HEK293 (cell line): ENCODE data around the gene MDGA2.

Source experiments
- CTCF ChIA-PET: fragments of 350-600 bp; formaldehyde crosslinking; extraction: SDS; loops from one replicate; lab custom pipeline; 2021; ENCODE audit warnings: antibody characterized with exemption; lab: Yijun Ruan, JAX
- POLR2A ChIA-PET: fragments of 300-600 bp; formaldehyde crosslinking; extraction: SDS; loops from one replicate; lab custom pipeline; 2020; ENCODE audit warnings: antibody characterized with exemption, inconsistent platforms; lab: Yijun Ruan, JAX
- H3K27ac ChIP-seq: fragments of 200-500 bp; sonication (Bioruptor generic); 2 replicates; pipeline ENCODE4 v1.5.1; 2014; ENCODE audit warnings: low read depth, low read length, control low read depth, inconsistent platforms; ENCODE audit errors: extremely low read depth
- H3K36me3 ChIP-seq, 2 experiments: fragments of 200-500 bp in 1 of 2; sonication (Bioruptor generic) in 1 of 2; 1 replicate in 1 of 2; 2 replicates in 1 of 2; pipeline ENCODE4 v1.5.1; 2014 to 2017; ENCODE audit warnings: inconsistent platforms in 2 of 2, low read length in 2 of 2; ENCODE audit not compliant: control insufficient read depth in 2 of 2, insufficient read depth in 1 of 2
- H3K4me1 ChIP-seq: fragments of 200-500 bp; sonication (Bioruptor generic); 2 replicates; pipeline ENCODE4 v1.5.1; 2014; ENCODE audit warnings: mild to moderate bottlenecking, low read length, inconsistent platforms; ENCODE audit not compliant: control insufficient read depth, insufficient read depth
- H3K4me3 ChIP-seq: 2 replicates; pipeline ENCODE4 v1.5.1; 2011; ENCODE audit warnings: low read depth, mild to moderate bottlenecking, control low read depth, low read length, moderate library complexity
- H3K9me3 ChIP-seq: fragments of 200-500 bp; sonication (Bioruptor generic); 2 replicates; pipeline ENCODE4 v1.5.1; 2014; ENCODE audit warnings: low read depth, low read length, inconsistent platforms; ENCODE audit not compliant: control insufficient read depth, insufficient read depth
- EGR2 ChIP-seq: fragments of 450-650 bp; formaldehyde crosslinking; IDR thresholded peaks from 2 replicates; pipeline ENCODE4 v1.5.1; 2016; ENCODE audit warnings: low read depth, missing biosample characterization, missing genetic modification characterization
- KLF16 ChIP-seq: fragments of 450-650 bp; formaldehyde crosslinking; IDR thresholded peaks from 2 replicates; pipeline ENCODE4 v1.5.1; 2017; ENCODE audit warnings: missing biosample characterization, missing genetic modification characterization
- PRDM1 ChIP-seq: fragments of 450-650 bp; formaldehyde crosslinking; IDR thresholded peaks from 2 replicates; pipeline ENCODE4; 2016; ENCODE audit warnings: missing biosample characterization, missing genetic modification characterization
- PRDM2 ChIP-seq: fragments of 450-650 bp; formaldehyde crosslinking; IDR thresholded peaks from 2 replicates; pipeline ENCODE4 v1.5.1; 2016; ENCODE audit warnings: missing biosample characterization, missing genetic modification characterization, borderline replicate concordance
- YY1 ChIP-seq: fragments of 450-650 bp; formaldehyde crosslinking; IDR thresholded peaks from 2 replicates; pipeline ENCODE4 v1.5.1; 2018; ENCODE audit warnings: missing biosample characterization, missing genetic modification characterization
- ZFP3 ChIP-seq: fragments of 450-650 bp; formaldehyde crosslinking; IDR thresholded peaks from 2 replicates; pipeline ENCODE4 v1.5.1; 2016; ENCODE audit warnings: low read depth, missing biosample characterization, missing genetic modification characterization
- ZIC2 ChIP-seq: fragments of 450-650 bp; formaldehyde crosslinking; IDR thresholded peaks from 2 replicates; pipeline ENCODE4 v1.5.1; 2016; ENCODE audit warnings: missing biosample characterization, missing genetic modification characterization
- ZNF10 ChIP-seq: fragments of 450-650 bp; formaldehyde crosslinking; IDR thresholded peaks from 2 replicates; pipeline ENCODE4 v1.5.1; 2017; ENCODE audit warnings: missing biosample characterization, missing genetic modification characterization
- ZNF175 ChIP-seq: fragments of 450-650 bp; formaldehyde crosslinking; IDR thresholded peaks from 2 replicates; pipeline ENCODE4 v1.5.1; 2016; ENCODE audit warnings: missing biosample characterization, missing genetic modification characterization
- ZNF211 ChIP-seq: fragments of 450-650 bp; formaldehyde crosslinking; IDR thresholded peaks from 2 replicates; pipeline ENCODE4 v1.5.1; 2016; ENCODE audit warnings: low read depth, missing biosample characterization, missing genetic modification characterization
- ZNF341 ChIP-seq: fragments of 450-650 bp; formaldehyde crosslinking; IDR thresholded peaks from 2 replicates; pipeline ENCODE4; 2016; ENCODE audit warnings: low read depth, missing biosample characterization, missing genetic modification characterization
- ZNF529 ChIP-seq: fragments of 450-650 bp; formaldehyde crosslinking; IDR thresholded peaks from 2 replicates; pipeline ENCODE4 v1.5.1; 2017; ENCODE audit warnings: missing genetic modification characterization, missing biosample characterization; ENCODE audit not compliant: insufficient replicate concordance
- ZNF560 ChIP-seq: fragments of 450-650 bp; formaldehyde crosslinking; IDR thresholded peaks from 2 replicates; pipeline ENCODE4 v1.5.1; 2017; ENCODE audit warnings: missing biosample characterization, missing genetic modification characterization, borderline replicate concordance
- ZNF600 ChIP-seq: fragments of 450-650 bp; formaldehyde crosslinking; IDR thresholded peaks from 2 replicates; pipeline ENCODE4 v1.5.1; 2016; ENCODE audit warnings: missing biosample characterization, missing genetic modification characterization
- ZNF624 ChIP-seq: fragments of 450-650 bp; formaldehyde crosslinking; IDR thresholded peaks from 2 replicates; pipeline ENCODE4 v1.5.1; 2017; ENCODE audit warnings: missing biosample characterization, missing genetic modification characterization
- ZNF626 ChIP-seq: fragments of 450-650 bp; sonication (Bioruptor Pico); formaldehyde crosslinking; IDR thresholded peaks from 2 replicates; pipeline ENCODE4 v1.5.1; 2018; ENCODE audit warnings: missing biosample characterization, missing genetic modification characterization, inconsistent platforms
- ZNF747 ChIP-seq: fragments of 450-650 bp; formaldehyde crosslinking; IDR thresholded peaks from 2 replicates; pipeline ENCODE4 v1.5.1; 2016; ENCODE audit warnings: missing biosample characterization, missing genetic modification characterization
- ZNF76 ChIP-seq: fragments of 450-650 bp; formaldehyde crosslinking; IDR thresholded peaks from 2 replicates; pipeline ENCODE4; 2016; ENCODE audit warnings: low read depth, missing biosample characterization, missing genetic modification characterization, borderline replicate concordance
- ZSCAN5A ChIP-seq: fragments of 450-650 bp; formaldehyde crosslinking; IDR thresholded peaks from 2 replicates; pipeline ENCODE4 v1.5.1; 2016; ENCODE audit warnings: missing biosample characterization, missing genetic modification characterization
- TF ChIP-seq, protein P1 (sequence below): fragments of 450-650 bp; formaldehyde crosslinking; IDR thresholded peaks from 2 replicates; pipeline ENCODE4 v1.5.1; 2016; ENCODE audit warnings: missing biosample characterization, missing genetic modification characterization
- TF ChIP-seq, protein P2 (sequence below): fragments of 450-650 bp; formaldehyde crosslinking; conservative IDR thresholded peaks from 2 replicates; pipeline ENCODE4 v1.5.1; 2016; ENCODE audit warnings: low read depth, missing biosample characterization, missing genetic modification characterization
- TF ChIP-seq, protein P3 (sequence below): fragments of 450-650 bp; formaldehyde crosslinking; IDR thresholded peaks from 2 replicates; pipeline ENCODE4 v1.5.1; 2016; ENCODE audit warnings: missing biosample characterization, missing genetic modification characterization

The MDGA2 gene

GRCh38 chr14:47567273-47567672, 108.1 kb downstream of the MDGA2 start:
- ChIA-PET POLR2A (no interaction called here), CTCF (no interaction called here)
- Histone ChIP-seq H3K9me3 (no peaks in the 10 kb centered on the region), H3K4me3 (no peak overlapping the region), H3K27ac (no peak overlapping the region), H3K4me1 (no peaks in the 10 kb centered on the region), H3K36me3 (no peaks in the 10 kb centered on the region)
- TF ChIP-seq ZNF560 (tag by site-specific recombination): no peak
- TF ChIP-seq ZNF10 (tag by site-specific recombination): no peak
- no peak for TF ChIP-seq ZNF624
- TF ChIP-seq, protein P1, sequence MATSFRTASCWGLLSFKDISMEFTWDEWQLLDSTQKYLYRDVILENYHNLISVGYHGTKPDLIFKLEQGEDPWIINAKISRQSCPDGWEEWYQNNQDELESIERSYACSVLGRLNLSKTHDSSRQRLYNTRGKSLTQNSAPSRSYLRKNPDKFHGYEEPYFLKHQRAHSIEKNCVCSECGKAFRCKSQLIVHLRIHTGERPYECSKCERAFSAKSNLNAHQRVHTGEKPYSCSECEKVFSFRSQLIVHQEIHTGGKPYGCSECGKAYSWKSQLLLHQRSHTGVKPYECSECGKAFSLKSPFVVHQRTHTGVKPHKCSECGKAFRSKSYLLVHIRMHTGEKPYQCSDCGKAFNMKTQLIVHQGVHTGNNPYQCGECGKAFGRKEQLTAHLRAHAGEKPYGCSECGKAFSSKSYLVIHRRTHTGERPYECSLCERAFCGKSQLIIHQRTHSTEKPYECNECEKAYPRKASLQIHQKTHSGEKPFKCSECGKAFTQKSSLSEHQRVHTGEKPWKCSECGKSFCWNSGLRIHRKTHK (tag by site-specific recombination): no peak
- TF ChIP-seq, protein P2, sequence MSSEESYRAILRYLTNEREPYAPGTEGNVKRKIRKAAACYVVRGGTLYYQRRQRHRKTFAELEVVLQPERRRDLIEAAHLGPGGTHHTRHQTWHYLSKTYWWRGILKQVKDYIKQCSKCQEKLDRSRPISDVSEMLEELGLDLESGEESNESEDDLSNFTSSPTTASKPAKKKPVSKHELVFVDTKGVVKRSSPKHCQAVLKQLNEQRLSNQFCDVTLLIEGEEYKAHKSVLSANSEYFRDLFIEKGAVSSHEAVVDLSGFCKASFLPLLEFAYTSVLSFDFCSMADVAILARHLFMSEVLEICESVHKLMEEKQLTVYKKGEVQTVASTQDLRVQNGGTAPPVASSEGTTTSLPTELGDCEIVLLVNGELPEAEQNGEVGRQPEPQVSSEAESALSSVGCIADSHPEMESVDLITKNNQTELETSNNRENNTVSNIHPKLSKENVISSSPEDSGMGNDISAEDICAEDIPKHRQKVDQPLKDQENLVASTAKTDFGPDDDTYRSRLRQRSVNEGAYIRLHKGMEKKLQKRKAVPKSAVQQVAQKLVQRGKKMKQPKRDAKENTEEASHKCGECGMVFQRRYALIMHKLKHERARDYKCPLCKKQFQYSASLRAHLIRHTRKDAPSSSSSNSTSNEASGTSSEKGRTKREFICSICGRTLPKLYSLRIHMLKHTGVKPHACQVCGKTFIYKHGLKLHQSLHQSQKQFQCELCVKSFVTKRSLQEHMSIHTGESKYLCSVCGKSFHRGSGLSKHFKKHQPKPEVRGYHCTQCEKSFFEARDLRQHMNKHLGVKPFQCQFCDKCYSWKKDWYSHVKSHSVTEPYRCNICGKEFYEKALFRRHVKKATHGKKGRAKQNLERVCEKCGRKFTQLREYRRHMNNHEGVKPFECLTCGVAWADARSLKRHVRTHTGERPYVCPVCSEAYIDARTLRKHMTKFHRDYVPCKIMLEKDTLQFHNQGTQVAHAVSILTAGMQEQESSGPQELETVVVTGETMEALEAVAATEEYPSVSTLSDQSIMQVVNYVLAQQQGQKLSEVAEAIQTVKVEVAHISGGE (tag by site-specific recombination): no peak
- TF ChIP-seq ZNF626 (tag by site-specific recombination): no peak
- no peak for TF ChIP-seq ZNF175 (tag by site-specific recombination)
- TF ChIP-seq PRDM2: no peak
- no peak for TF ChIP-seq KLF16 (tag by site-specific recombination)
- TF ChIP-seq EGR2: no peak
- TF ChIP-seq ZNF341 (tag by site-specific recombination): no peak
- TF ChIP-seq ZNF76 (tag by site-specific recombination): no peak
- no peak for TF ChIP-seq YY1 (tag by site-specific recombination)
- no peak for TF ChIP-seq ZNF529 (tag by site-specific recombination)

DNA sequence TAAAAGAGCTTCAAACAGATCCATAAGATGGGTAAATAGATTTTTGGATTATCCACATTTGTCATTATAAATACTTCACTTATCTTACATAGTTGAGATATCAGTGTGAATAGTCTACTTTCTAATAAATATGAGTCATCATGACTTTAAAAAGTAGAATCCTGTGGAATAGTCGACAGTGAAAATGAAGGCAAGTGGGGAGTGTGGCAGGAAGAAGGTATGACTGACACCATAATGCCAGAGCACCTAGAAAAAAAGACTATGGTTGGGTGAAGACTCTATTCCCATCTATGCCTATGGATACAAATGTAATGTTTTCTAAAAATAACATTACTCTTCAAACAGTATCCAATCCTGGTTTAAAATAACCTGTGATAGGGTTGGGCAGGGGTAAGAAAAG, 117.5 kb downstream of the MDGA2 start:
- ChIA-PET POLR2A (no interaction called here), CTCF (no interaction called here)
- Histone ChIP-seq H3K36me3 (no peaks in the 10 kb centered on the region), H3K9me3 (no peaks in the 10 kb centered on the region), H3K4me3 (no peak overlapping the region), H3K27ac (no peak overlapping the region), H3K4me1 (no peaks in the 10 kb centered on the region)
- TF ChIP-seq ZSCAN5A (tag by site-specific recombination) (no peak), ZIC2 (tag by site-specific recombination) (no peak), ZNF211 (tag by site-specific recombination) (no peak), ZNF560 (tag by site-specific recombination) (no peak), ZNF747 (tag by site-specific recombination) (no peak), PRDM1 (no peak), ZNF600 (tag by site-specific recombination) (no peak), ZFP3 (tag by site-specific recombination) (no peak)
- TF ChIP-seq, protein P3, sequence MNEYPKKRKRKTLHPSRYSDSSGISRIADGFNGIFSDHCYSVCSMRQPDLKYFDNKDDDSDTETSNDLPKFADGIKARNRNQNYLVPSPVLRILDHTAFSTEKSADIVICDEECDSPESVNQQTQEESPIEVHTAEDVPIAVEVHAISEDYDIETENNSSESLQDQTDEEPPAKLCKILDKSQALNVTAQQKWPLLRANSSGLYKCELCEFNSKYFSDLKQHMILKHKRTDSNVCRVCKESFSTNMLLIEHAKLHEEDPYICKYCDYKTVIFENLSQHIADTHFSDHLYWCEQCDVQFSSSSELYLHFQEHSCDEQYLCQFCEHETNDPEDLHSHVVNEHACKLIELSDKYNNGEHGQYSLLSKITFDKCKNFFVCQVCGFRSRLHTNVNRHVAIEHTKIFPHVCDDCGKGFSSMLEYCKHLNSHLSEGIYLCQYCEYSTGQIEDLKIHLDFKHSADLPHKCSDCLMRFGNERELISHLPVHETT: no peak
